Measurements from ENCODE around the gene KRT9. TPM values are rescaled to one million over a fixed set of nuclear protein-coding genes. Genes with fewer than 3 reads are reported as not detected.
"Not testable (repeated sequence)": the region's sequence is repeated elsewhere in the genome, so short reads cannot be mapped to it uniquely, and the experiment has no call there.

Gene KRT9
- total RNA-seq, 1 experiment from 2014 or later, result not detected

DNA sequence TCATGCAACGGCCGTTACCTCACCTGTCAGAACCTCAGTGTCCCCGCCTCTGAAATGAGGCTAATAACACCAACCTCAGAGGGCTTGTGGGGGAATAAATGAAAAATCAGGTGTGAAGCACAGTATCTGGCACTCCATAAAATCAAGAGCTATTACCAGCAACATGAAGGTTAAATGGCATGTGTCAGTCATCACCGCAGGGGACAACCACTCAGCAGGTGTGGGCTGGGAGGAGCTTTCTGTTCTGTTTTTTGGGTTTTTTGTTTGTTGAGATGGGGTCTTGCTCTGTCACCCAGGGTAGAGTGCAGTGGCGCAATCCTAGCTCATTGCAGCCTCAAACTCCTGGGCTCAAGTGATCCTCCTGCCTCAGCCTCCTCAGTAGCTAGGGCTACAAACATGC lies 26.9 kb downstream of the KRT9 start:
- BruUV-seq (replicated peaks), result no TSS peak
- no peak overlapping the region for H3K4me2 ChIP-seq (ENCODE audit: low read length)

DNA sequence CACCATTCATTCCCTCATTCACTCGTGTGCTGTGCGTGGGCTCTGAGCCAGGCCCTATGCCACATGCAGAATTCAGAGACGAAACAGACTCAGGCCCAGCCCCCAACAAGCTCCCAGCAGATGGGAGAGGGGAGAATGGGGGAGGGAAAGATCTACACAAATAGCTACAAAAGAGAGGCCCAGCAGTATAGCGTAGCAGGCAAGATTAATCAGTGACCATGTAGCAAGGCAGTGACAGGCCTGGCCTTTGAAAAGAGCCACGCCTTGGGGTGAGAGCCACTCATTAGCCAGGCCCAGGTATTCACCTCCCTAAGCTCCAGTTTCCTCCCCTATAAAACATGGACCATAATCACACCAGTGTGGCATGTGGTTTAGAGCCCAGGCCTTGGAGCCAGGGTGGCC lies 27.4 kb downstream of the KRT9 start:
- Histone ChIP-seq H3F3A (ENCODE audit: low read length, unreplicated experiment) (no peaks in the 10 kb centered on the region), H3K9me3 (ENCODE audit: low read length) (no peaks in the 10 kb centered on the region), H3K9ac (ENCODE audit: low read length) (no peak overlapping the region), H3K4me2 (ENCODE audit: low read length) (no peak overlapping the region), H4K20me1 (ENCODE audit: low read length) (no peaks in the 10 kb centered on the region), H3K4me1 (ENCODE audit: insufficient read depth, low read length) (peaks cover 60% of the 10 kb centered on the region), H3K79me2 (ENCODE audit: low read length) (0 out of 2 replicates have a peak, but pooled peaks cover 5% of the 10 kb centered on the region), H3K27ac (ENCODE audit: low read length) (peak overlapping the region; percentile 18; the same call in 1 of the 2 replicates), H3K9me2 (replicated peaks; ENCODE audit: low read length) (no peaks in the 10 kb centered on the region), H3K4me3 (ENCODE audit: low read length) (no peak overlapping the region), H3K36me3 (ENCODE audit: low read depth, low read length) (no peaks in the 10 kb centered on the region), H2AFZ (ENCODE audit: low read length) (no peak overlapping the region), H3K27me3 (ENCODE audit: low read length) (no peaks in the 10 kb centered on the region)
- no TSS peak for BruUV-seq (replicated peaks)
- ATAC-seq, result no peak
- ChIA-PET POLR2A (ENCODE audit: unreplicated experiment) (no interaction called here), CTCF (no interaction called here)
- intact Hi-C loops (cut with micrococcal nuclease), result loop anchor here (10.0 kb wide), 1 partner anchor 740 kb away; no protein-coding TSS in a partner anchor
- TF ChIP-seq EZH2 (IDR thresholded peaks at IDR 0.05; ENCODE audit: low read length, unreplicated experiment) (no peak), EZH2phosphoT487 (IDR thresholded peaks at IDR 0.05; ENCODE audit: borderline replicate concordance, low read length) (no peak)
- TF ChIP-seq, protein P1, sequence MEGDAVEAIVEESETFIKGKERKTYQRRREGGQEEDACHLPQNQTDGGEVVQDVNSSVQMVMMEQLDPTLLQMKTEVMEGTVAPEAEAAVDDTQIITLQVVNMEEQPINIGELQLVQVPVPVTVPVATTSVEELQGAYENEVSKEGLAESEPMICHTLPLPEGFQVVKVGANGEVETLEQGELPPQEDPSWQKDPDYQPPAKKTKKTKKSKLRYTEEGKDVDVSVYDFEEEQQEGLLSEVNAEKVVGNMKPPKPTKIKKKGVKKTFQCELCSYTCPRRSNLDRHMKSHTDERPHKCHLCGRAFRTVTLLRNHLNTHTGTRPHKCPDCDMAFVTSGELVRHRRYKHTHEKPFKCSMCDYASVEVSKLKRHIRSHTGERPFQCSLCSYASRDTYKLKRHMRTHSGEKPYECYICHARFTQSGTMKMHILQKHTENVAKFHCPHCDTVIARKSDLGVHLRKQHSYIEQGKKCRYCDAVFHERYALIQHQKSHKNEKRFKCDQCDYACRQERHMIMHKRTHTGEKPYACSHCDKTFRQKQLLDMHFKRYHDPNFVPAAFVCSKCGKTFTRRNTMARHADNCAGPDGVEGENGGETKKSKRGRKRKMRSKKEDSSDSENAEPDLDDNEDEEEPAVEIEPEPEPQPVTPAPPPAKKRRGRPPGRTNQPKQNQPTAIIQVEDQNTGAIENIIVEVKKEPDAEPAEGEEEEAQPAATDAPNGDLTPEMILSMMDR (conservative IDR thresholded peaks at IDR 0.05; ENCODE audit: low read depth, low read length), result no peak
- no peak for DNase-seq

More for the DNA sequence above, 26.9 kb downstream of the KRT9 start:
- no peak overlapping the region for H3K9ac ChIP-seq (ENCODE audit: low read length)
- TF ChIP-seq EZH2 (IDR thresholded peaks at IDR 0.05; ENCODE audit: low read length, unreplicated experiment) (no peak), EZH2phosphoT487 (IDR thresholded peaks at IDR 0.05; ENCODE audit: borderline replicate concordance, low read length) (no peak)
- TF ChIP-seq, protein P1 (conservative IDR thresholded peaks at IDR 0.05; ENCODE audit: low read depth, low read length), result no peak
- H3K36me3 ChIP-seq (ENCODE audit: low read depth, low read length), result no peaks in the 10 kb centered on the region
- intact Hi-C loops (cut with micrococcal nuclease), result loop anchor here (5.0 to 10.0 kb wide), 2 partner anchors 223 to 740 kb away; no protein-coding TSS in a partner anchor
- DNase-seq, result no peak
- POLR2A ChIA-PET (ENCODE audit: unreplicated experiment), result no interaction called here
- peak overlapping the region; percentile 18; the same call in 1 of the 2 replicates for H3K27ac ChIP-seq (ENCODE audit: low read length)
- CTCF ChIA-PET, result no interaction called here
- H3K9me2 ChIP-seq (replicated peaks; ENCODE audit: low read length), result no peaks in the 10 kb centered on the region
- no peak overlapping the region for H2AFZ ChIP-seq (ENCODE audit: low read length)
- no peak overlapping the region for H3K4me3 ChIP-seq (ENCODE audit: low read length)
- no peaks in the 10 kb centered on the region for H3K9me3 ChIP-seq (ENCODE audit: low read length)
- 0 out of 2 replicates have a peak, but pooled peaks cover 5% of the 10 kb centered on the region for H3K79me2 ChIP-seq (ENCODE audit: low read length)
- H4K20me1 ChIP-seq (ENCODE audit: low read length), result no peaks in the 10 kb centered on the region
- peaks cover 62% of the 10 kb centered on the region for H3K4me1 ChIP-seq (ENCODE audit: insufficient read depth, low read length)
- ATAC-seq, result no peak
- no peaks in the 10 kb centered on the region for H3K27me3 ChIP-seq (ENCODE audit: low read length)
- no peaks in the 10 kb centered on the region for H3F3A ChIP-seq (ENCODE audit: low read length, unreplicated experiment)

DNA sequence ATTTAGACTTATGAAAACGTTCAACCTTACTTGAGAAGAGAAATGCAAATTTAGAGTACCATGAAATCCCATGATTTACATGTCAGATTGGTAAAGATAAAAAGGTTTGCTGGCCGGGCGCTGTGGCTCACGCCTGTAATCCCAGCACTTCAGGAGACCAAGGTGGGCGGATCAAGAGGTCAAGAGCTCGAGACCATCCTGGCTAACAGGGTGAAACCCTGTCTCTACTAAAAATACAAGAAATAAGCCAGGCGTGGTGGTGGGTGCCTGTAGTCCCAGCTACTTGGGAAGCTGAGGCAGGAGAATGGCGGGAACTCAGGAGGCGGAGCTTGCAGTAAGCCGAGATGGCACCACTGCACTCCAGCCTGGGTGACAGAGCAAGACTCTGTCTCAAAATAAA lies 29.1 kb downstream of the KRT9 start:
- H3K4me1 ChIP-seq (ENCODE audit: insufficient read depth, low read length), result peaks cover 62% of the 10 kb centered on the region
- not testable (repeated sequence) for H4K20me1 ChIP-seq (ENCODE audit: low read length); H3K9ac ChIP-seq (ENCODE audit: low read length); H3K9me3 ChIP-seq (ENCODE audit: low read length); H3K4me2 ChIP-seq (ENCODE audit: low read length); H3F3A ChIP-seq (ENCODE audit: low read length, unreplicated experiment); H2AFZ ChIP-seq (ENCODE audit: low read length); H3K36me3 ChIP-seq (ENCODE audit: low read depth, low read length); H3K79me2 ChIP-seq (ENCODE audit: low read length); DNase-seq; H3K27ac ChIP-seq (ENCODE audit: low read length); ATAC-seq; BruUV-seq (replicated peaks); H3K9me2 ChIP-seq (replicated peaks; ENCODE audit: low read length); H3K27me3 ChIP-seq (ENCODE audit: low read length); H3K4me3 ChIP-seq (ENCODE audit: low read length)
- intact Hi-C loops (cut with micrococcal nuclease), result loop anchor here (10.0 kb wide), 1 partner anchor 738 kb away; no protein-coding TSS in a partner anchor
- CTCF ChIA-PET, result interaction anchor here (0.6 kb wide), 1 partner anchor 22 kb away, joined by 6 read pairs; no protein-coding TSS in a partner anchor
- POLR2A ChIA-PET (ENCODE audit: unreplicated experiment), result interaction anchor here (0.6 kb wide), 1 partner anchor 652 kb away, joined by 5 read pairs; no protein-coding TSS in a partner anchor
